NCI-H1694 (cell line): ENCODE data around the gene FGF9.

Experiments used
- DNase-seq: peaks from one replicate; lab custom pipeline; 2025; lab: John Stamatoyannopoulos, UW

The FGF9 gene

DNA sequence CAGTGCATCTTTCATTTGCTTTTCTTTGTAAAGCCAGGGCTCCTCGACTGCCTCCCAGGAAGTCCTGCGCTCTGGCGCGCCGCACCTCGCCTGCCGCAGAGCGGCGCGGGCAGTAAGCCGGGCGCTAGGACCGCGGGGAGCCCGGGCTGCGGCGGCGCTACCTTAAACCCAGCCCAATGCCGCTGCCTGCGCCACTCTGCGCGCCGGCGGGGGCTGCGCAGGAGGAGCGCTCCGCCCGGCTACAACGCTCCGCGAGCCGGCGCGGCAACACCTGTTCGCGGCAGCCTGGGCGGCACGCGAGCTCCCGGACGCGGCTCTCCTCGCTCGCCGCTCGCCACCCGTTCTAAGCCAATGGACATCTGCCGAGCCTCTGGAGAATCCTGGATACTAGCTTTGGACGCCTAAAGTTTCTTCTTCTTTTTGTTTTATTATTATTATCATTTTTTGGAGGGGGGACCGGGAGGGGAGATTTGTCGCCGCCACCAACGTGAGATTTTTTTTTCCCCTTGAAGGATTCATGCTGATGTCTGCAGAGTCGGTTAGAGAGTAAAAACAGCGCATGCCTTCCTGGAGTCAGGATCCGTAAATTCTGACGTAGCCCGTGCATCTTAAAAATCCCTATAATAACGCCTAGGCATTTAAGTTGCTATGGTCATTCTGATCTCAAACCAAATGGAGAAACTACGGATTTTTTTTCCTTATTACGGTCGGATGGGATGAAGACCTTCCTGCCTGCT lies at the start of gene FGF9:
Gene FGF9 (plus strand): TSS at position 191 of the 737 bp plus-strand sequence. CDS start 840 bp downstream, outside the sequence.
- DNase-seq: no peak

DNA sequence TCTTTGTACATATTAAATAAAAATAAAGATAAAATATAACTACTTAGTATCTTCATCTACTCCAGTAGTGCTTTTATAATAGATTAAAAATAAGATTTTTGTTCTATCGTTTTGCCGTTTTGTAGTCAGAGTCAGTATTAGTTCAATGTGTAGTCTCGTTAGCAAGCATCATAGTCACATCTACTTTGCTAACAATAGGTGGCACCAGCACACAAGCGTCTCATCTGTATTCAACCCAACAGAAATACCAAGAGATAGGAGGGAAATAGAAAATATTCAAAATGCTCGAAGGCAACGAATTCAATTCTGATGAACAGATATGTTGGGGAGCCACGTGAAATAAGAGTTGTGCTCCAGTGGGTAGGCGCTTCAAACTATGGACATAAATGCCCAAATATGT lies 45.5 kb upstream of the FGF9 start:
- peak; percentile 7 for DNase-seq

DNA sequence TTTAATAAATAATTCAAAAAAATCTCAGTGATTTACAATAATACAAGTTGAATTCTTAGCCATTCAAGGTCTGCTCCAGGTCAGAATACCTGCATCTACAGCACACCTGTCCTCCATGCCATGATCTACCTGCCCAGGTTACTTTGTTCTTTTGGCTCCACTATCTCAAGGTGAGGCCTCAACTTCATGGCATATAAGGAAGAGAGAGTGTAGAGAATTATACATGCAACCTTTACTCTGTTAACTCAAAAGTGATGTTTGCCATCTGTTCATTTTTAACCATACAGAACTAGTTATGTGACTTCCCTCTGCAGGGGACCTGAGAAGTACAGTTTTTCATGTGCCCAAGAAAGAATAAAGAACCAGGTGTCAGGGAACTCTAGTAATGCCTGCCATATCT lies 38.7 kb upstream of the FGF9 start:
- DNase-seq: no peak

DNA sequence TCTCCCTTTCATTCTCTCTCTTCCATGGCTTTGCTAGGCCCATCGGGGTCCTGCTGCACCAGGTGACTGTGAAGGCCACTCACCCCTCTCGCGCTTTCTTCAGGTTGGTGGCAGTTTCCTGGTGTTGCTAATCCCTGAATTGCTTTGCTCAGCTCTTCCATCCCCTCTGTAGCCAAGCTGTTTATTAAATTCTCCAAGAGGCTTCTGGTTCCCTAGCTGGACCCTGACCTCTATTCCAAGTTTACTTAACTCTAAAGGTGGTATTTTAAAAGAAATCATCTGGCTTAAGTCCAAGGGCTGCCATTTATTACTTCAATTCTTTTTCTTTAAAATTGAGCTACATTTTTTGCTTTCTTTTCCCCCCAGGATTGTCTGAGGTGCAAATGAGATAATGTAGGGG lies 34.2 kb upstream of the FGF9 start:
- no peak for DNase-seq

DNA sequence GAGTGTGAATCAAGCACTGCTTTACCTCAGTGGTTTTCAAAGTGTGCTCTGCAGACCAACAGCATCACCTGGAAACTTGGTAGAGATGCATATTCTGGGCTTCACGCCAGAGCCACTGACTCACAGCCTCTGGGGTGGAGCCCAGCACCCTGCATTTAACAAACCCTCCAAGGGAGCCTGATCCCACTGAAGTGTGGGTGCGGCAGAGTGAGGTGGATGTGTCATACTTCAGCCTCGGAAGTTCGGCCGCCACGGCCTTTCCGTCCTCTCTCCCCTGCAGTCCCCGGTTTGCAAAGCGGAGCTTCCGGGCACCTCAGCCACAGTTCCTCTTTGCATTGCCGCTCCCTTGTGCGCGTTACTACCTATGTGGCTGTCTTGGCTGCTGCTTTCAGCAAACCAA lies 33.6 kb upstream of the FGF9 start:
- no peak for DNase-seq

DNA sequence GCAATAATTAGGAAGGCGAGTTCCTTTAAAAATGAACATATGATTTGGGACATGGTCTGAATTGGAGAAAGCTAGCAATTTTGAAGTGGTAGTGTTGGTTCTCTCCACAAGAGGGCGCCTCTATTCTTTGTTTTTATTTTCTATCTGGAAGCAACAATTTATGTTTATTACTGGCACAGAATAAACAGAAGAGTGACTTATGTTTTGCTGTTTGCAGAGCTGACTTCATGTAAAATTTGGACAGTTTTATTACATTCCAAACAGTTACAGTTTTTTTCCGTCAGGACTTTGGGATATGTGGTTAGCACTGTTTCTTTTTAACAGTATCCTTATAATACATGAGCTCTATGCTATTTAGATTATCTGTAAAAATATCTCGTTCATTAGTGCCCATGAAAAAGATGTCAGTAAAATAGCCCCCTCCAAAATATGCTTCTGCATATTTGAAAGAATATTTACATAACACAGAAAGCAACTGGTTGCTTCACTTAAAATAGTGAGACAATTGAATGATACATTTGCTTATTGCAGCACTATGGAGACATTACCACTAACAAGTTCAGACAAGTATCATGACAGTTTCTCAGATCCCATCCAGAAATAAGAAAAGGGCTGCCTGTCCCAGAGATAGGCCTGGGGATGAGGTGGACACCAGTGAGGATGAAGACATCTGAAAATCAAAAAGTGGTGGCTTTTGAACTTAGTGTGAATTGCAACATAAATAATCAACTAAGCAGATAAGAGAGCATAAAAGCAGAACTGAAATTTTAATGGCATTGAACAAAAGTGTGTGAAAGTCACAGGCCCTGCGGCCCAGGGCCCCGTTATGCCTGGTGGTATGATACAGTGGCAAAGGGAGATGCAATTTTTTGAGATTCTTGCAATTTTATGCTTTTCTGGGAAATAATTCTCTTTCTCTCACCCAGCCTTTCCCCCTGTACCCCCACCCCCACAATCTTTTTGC lies 32.3 kb upstream of the FGF9 start:
- no peak for DNase-seq

DNA sequence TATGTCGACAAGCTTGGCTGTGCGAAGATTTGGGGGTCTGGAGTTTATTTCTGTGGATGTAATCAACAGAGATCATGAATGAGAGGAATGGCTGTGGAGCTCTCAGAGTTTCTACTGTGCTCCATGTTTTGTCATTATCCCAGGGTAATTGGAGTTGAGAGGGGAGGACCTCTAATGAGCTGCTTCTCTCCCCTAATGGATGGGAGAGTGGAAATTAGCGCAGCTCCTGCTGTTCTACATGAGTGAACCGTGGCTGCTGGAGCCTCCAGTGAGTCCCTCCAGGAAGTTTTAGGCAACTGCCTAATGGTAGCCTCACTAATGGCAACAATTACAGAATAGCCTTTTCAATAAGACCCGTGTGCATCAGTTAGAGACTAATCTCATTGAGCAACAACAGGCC lies 31.3 kb upstream of the FGF9 start:
- no peak for DNase-seq

DNA sequence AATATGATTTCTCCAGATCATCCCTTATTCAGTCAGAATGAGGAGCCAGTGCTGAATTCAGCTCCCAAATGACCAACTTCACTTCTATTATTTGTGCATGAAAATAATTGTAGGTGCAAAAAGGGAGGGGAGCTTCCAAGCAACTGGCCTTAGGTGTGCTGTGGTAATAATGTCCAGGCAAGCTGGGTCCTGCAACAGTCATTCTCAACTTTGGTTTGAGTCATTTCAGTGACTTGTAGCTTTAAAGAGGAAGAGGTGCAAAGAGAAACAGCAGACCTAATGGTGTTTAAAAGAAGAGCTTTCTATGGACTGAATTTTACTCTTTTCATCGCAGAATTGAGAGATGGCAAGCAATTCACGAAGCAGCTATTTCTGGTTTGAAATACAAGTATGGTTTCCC lies 29.2 kb upstream of the FGF9 start:
- DNase-seq: no peak

DNA sequence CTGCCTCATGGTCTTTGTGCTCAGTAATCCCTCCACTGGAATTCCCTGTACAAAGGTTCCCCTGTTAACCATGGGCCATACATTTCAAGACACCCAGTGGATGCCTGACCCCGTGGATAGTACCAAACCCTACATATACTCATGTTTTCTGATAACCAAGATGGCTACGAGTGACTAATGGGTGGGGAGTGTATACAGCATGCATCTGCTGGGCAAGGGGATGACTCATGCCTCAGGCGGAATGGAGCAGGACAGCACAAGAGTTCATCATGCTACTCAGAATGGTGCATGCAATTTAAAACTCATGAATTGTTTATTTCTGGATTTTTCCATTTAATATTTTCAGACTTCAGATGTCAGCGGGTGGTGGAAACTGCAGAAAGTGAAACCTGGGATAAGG lies 13.3 kb upstream of the FGF9 start:
- DNase-seq: no peak

DNA sequence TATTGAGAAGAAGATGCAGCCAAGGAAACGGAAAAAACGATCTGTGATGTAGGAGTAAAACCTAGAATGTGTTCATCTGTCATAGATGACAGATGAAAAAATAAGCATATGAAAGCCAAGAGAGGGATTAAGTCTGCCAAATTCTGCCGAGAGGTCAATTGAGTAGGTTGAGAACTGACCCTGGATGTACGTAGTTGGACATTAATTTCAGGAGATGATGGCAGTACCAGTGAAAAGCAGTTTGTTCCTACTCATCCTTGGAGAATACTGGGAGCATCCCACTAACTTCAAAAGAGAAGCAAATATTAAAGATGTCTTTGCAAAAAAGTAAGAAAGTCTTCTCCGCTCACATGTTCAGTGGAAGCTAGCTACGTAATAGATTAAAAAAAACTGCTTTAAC lies 11.8 kb upstream of the FGF9 start:
- DNase-seq: no peak

DNA sequence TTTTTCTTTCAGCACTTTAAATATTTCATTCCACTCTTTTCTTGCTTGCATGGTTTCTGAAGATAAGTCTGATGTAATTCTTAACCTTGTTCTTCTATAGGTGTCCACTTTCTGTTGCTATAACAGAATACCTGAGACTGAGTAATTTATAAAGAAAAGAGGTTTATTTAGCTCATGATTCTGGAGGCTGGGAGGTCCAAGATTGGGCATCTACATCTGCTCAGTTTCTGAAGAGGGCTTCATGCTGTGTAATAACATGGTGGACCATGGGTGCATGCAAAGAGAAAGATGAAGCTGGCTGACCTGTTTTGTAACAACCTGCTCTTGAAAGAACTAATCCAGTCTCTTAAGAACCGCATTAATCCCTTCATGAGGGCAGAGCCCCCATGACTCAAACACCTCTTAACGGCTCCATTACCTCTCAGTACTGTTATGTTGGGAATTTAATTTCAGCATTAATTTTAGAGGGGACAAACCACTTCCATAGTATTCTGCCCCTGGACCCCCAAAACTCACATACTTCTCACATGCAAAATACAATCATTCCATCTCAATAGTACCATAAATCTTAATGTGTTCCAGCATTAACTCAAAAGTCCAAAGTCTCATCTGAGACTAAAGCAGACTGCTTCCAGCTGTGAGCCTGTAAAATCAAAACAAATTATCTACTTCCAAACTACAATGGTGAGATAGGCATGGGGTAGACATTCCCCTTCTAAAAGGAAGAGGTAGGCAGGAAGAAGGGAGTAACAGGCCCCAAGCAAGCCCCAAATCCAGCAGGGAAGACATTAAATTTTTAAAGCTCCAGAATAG lies 9.6 kb upstream of the FGF9 start:
- DNase-seq: no peak

DNA sequence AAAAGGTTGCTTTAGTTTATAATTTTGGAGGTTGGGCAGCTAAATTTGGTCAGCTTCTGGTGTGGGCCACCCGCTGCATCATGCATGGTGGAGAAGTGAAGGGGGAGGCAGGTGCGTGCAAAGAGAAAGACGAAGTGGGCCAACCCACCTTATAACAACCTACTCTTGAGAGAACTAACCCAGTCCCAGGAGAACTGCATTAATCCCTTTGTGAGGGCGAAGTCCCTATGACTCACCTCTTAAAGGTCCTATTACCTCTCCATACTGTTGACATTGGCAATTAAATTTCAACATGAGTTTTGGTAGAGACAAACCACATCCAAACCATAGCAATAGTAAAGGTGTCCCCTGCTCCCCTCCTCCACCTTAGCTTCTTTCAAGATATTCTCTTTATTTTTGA lies 7.7 kb upstream of the FGF9 start:
- DNase-seq: no peak

DNA sequence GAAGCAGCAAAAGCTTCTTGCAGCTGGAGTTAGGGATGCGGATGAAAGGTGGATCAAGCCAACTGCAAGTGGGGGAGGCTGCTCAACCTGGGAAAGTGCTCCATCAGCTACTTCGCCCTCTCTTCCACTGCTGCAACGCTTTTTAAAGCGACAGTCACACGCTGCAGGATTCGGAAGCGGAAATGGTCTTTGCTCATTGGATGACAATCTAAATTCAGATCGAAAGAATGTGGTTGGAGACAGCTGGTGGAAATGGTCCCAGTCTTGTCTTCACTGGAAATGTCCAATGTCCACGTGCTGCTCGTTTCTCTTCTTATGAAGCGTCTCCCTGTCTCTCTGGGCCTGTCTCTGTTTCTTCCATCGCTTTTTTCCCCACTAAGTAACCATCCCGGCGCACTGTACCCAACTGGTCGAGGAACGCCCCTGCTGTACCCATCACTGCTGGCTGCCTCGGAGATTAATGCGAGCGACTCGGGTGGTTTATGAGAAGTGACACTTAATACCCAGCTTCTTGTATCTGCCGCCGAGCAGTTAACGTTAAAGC lies 2.1 kb upstream of the FGF9 start:
- no peak for DNase-seq

DNA sequence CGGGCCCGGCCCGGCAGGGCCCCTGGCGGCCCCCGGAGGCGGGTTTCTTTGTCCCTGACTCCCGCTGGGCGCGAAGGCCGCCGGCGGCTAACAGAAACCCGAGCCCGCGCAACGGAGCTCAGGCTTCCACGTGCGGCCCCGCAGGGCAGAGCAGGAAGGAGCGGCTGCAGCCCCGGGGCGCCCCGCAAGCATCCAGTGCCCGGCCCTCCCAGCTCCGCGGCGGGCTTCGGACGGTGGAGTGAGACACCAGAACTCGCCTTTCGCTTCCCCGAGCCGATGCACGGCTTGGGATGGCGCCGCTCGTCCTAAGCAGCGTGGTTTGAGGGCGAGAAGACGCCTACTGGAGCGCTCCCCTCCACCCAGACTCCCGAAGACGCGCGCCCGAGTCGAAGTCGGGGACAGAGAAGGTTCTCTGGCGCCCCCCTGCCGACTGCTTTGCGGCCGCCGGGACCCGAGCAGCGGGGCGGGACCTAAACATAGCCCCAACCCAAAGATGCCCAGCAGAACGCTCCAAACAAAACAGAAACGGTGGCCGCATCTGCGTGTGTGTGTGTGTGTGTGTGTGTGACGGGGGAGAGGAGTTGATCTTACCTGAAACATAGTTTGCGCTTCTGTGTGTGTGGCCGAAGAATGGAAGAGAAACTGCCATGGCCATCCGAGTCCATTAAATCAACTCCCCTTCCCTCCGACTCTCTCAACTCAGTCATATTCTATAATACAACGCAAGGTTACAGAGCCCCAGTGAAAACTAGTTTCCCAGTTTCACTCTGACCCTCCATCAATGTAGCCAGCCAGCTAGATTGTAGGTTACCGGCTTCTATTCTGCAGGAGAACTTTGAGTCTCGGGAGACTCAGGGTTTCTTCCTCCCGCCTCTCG lies 629 bp upstream of the FGF9 start:
- no peak for DNase-seq

DNA sequence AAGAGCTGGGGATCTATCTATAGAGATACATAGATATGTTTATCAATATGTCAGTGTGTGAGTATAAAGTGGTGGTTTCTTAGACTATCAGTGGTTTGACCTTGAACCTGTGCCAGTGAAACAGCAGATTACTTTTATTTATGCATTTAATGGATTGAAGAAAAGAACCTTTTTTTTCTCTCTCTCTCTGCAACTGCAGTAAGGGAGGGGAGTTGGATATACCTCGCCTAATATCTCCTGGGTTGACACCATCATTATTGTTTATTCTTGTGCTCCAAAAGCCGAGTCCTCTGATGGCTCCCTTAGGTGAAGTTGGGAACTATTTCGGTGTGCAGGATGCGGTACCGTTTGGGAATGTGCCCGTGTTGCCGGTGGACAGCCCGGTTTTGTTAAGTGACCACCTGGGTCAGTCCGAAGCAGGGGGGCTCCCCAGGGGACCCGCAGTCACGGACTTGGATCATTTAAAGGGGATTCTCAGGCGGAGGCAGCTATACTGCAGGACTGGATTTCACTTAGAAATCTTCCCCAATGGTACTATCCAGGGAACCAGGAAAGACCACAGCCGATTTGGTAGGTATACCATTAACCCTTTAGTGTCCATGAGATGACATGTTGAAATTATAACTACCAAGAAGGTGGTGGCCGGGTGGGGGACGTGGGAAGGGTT lies 880 bp downstream of the FGF9 start:
- DNase-seq: no peak

DNA sequence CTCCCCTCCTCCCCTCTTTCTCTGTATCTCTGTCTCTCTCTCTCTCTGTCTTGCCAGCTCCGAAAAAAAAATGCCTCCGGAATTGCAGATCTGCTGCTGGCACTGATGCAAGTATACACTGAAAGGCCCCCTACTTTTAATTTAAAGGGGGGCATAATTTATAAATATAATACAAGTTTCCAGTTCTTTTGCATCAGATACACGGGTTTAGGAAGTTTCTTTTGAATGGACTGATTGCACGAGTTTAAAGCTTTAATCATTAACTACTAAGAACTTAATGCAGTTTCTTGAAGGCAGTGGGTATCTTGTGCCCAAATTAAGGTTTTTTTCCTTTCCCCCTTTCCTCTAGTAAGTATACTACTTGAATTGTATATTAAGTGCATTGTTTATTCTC lies 1.4 kb downstream of the FGF9 start:
- DNase-seq: no peak

DNA sequence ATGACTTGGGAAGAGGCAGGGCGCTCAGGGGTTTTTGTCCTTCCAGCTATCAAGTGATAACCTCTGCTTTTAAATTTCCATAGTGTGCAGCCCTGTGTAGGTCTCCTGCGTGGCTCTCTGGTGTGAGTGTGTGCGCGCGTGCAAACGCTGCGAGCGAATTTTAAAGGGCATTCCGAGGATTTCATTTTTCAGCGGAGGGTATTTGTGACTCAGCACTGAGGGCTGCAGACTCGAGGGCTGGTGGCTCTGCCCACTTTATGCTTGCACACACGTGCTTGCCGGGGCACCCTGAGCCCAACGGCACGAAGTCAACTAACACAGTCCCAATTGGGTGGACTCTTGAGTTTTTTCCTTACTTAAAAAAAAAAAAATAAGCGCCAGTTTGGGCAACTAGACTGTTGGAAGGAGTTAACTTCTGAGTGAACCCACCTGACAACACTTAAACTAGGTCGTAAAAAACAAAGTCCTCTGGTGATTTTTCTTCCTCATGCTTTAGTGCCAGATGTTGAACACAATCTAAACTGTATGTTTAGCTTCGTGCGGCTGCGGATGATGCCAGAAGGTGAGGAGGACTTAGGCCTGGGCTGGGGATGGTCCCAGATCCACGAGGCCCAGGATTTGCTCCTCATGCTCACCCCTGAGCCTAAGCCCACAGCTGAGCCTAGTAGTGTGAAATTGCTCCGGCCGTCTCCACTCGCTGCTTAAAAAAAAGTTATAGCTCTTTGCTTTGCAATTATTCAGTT lies 2.1 kb downstream of the FGF9 start:
- no peak for DNase-seq

DNA sequence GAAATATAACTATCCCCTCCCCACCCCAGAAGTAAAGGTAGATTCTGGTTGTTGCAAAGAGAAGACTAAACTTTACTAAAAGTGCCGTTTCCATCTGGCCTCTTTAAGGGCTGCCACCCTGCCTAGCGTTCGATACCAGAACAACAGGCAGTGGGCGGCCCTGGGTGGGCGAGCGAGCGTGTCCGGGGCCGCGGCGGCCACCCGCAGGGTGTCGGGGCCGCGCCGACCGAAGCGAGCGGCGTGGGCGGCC lies 2.6 kb downstream of the FGF9 start:
- DNase-seq: no peak

DNA sequence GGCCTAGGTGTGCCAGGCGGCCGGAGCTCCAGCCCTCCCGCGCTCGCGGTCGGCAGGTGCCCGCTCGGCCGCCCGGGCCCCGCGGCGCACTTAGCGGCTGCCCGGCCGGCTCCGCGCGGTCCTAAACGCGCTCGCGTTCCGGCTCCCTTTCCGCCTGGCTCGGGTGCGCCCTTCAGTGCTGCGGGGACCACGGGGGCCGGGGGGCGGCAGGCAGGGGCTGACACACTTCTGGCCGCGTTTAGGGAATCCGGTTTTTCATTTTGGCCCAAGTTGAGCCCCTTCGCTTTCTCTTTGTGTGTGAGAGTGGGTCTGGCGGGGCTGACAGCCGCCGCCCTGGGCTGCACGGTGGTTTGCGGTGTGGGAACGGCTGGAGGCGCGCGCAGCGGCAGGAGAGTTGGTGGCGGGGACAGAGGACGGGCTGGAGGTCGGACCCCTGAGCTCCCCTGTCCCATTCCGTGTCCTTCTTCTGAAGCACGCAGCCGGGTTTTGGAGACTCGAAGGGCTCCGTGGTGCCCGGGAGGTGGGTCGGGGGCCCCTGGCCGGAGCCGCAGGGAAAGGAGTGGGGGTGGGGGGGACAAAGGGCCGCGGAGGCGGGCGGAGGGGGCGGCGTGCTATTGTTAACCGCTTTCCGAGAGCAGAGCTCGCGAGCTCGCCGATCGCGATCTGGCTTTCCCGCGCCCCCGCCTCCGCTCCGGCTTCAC lies 3.1 kb downstream of the FGF9 start:
- no peak for DNase-seq
